Measurements from ENCODE around the gene KCTD3. TPM values are rescaled to one million over a fixed set of nuclear protein-coding genes. Genes with fewer than 3 reads are reported as not detected.

KCTD3 gene
- 28.3 and 31.1 TPM in 2 replicates for total RNA-seq
- 19.1 and 20.0 TPM in 2 replicates for polyA plus RNA-seq
- polyA plus RNA-seq (2011; cell fraction: cytosol; rRNA removed) = 23.6 and 28.3 TPM in 2 replicates
- polyA plus RNA-seq (2011; cell fraction: nucleus; rRNA removed) = 66.1 and 69.2 TPM in 2 replicates
- polyA plus RNA-seq (2012) = 16.3 and 21.5 TPM in 2 replicates
- 54.4 and 77.6 TPM in 2 replicates for polyA minus RNA-seq
- polyA minus RNA-seq (2011; cell fraction: cytosol; rRNA and poly(A)+ RNA removed) = 51.9 TPM
- 45.5 and 64.6 TPM in 2 replicates for polyA minus RNA-seq (2011; cell fraction: nucleus; rRNA and poly(A)+ RNA removed)
- Bru-seq, nascent RNA = percentile 86 among the genes with signal in this experiment
- percentile 77 among the genes with signal in this experiment for BruChase-seq, experiment 1, labeled RNA remaining after a 6-hour chase
- BruChase-seq, experiment 2, labeled RNA remaining after a 2-hour chase = percentile 78 among the genes with signal in this experiment
- long read RNA-seq, transcript KCTD3-201 (18 exons, 3,931 nt) = major isoform, 51 of 67 reads
- long read RNA-seq, partial matches to known transcripts = 5 of 67 reads
- long read RNA-seq, other reads (novel, unspliced or antisense) = 10 of 67 reads

- ChIA-PET CTCF (interaction anchor here (1.4 kb wide), 1 partner anchor 43 kb away, joined by 3 read pairs; no protein-coding TSS in a partner anchor), POLR2A (interaction anchor here (1.0 kb wide), 1 partner anchor 664 kb away, joined by 4 read pairs; no protein-coding TSS in a partner anchor)
- Histone ChIP-seq H3K9ac (replicated peaks; ENCODE audit: extremely low read depth, insufficient read depth, low read length) (peak within 1 kb of the TSS; percentile 94), H3K27ac (ENCODE audit: insufficient read depth, low read depth, low read length) (peak within 1 kb of the TSS; percentile 91), H2AFZ (ENCODE audit: low read depth, low read length) (peak within 1 kb of the TSS; percentile 89), H3K4me2 (ENCODE audit: insufficient read depth, low read length) (peak within 1 kb of the TSS; percentile 99), H3K9me1 (replicated peaks; ENCODE audit: control insufficient read depth, extremely low read depth, insufficient read depth, low read length) (no peaks in the 10 kb centered on the region), H3K27me3 (ENCODE audit: control insufficient read depth in 2 of 2, insufficient read depth in 2 of 2, low read length in 2 of 2) (no peaks in the 10 kb centered on the region), H3K36me3 (ENCODE audit: control insufficient read depth in 2 of 2, extremely low read depth in 1 of 2, insufficient read depth in 2 of 2, low read length in 2 of 2) (no peaks in the 10 kb centered on the region), H3K9me3 (replicated peaks; ENCODE audit: control insufficient read depth, insufficient read depth, low read length) (no peaks in the 10 kb centered on the region), H3K4me3 (replicated peaks in 1 of 3; ENCODE audit: insufficient read depth in 1 of 3, low read depth in 1 of 3, low read length in 3 of 3) (peak within 1 kb of the TSS; percentile 29 to 94 (median 85)), H3K79me2 (ENCODE audit: control insufficient read depth, insufficient read depth, low read length) (peaks cover 42% of the 10 kb centered on the region), H4K20me1 (replicated peaks; ENCODE audit: control insufficient read depth, extremely low read depth, insufficient read depth, low read length) (no peaks in the 10 kb centered on the region), H3K4me1 (ENCODE audit: control insufficient read depth, extremely low read depth, insufficient read depth, low read length) (peaks cover 20% of the 10 kb centered on the region)
- DNase-seq (ENCODE audit: low read depth, low spot score) (peak; percentile 74), FAIRE-seq (peak; percentile 81)
- TF ChIP-seq, protein P1, sequence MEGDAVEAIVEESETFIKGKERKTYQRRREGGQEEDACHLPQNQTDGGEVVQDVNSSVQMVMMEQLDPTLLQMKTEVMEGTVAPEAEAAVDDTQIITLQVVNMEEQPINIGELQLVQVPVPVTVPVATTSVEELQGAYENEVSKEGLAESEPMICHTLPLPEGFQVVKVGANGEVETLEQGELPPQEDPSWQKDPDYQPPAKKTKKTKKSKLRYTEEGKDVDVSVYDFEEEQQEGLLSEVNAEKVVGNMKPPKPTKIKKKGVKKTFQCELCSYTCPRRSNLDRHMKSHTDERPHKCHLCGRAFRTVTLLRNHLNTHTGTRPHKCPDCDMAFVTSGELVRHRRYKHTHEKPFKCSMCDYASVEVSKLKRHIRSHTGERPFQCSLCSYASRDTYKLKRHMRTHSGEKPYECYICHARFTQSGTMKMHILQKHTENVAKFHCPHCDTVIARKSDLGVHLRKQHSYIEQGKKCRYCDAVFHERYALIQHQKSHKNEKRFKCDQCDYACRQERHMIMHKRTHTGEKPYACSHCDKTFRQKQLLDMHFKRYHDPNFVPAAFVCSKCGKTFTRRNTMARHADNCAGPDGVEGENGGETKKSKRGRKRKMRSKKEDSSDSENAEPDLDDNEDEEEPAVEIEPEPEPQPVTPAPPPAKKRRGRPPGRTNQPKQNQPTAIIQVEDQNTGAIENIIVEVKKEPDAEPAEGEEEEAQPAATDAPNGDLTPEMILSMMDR (IDR thresholded peaks at IDR 0.05; ENCODE audit: extremely low read depth in 1 of 2, insufficient read depth in 1 of 2, low read depth in 1 of 2, low read length in 2 of 2) = no peak
- no peak for TF ChIP-seq EZH2 (IDR thresholded peaks at IDR 0.05; ENCODE audit: borderline replicate concordance, low read depth, low read length, severe bottlenecking)
- TF ChIP-seq POLR2A (IDR thresholded peaks at IDR 0.05; ENCODE audit: low read depth, low read length) = peak; percentile 63
- peak; percentile 30 for TF ChIP-seq MYC (IDR thresholded peaks at IDR 0.05; ENCODE audit: low read depth, low read length)
- no peak for TF ChIP-seq FOS (IDR thresholded peaks at IDR 0.05; ENCODE audit: borderline replicate concordance, insufficient read depth, low read length)
- peak; percentile 51 for TF ChIP-seq POLR2AphosphoS5 (IDR thresholded peaks at IDR 0.05; ENCODE audit: insufficient read depth, low read depth, low read length)
- no peak for TF ChIP-seq GATA2 (IDR thresholded peaks at IDR 0.05; ENCODE audit: insufficient read depth, insufficient read length, low read depth, low read length)
- no peak for TF ChIP-seq JUN (IDR thresholded peaks at IDR 0.05; ENCODE audit: borderline replicate concordance, insufficient read depth, insufficient read length, low read depth)
- TF ChIP-seq, protein P2, sequence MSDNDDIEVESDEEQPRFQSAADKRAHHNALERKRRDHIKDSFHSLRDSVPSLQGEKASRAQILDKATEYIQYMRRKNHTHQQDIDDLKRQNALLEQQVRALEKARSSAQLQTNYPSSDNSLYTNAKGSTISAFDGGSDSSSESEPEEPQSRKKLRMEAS (IDR thresholded peaks at IDR 0.05; ENCODE audit: insufficient read depth, insufficient read length) = no peak
- dilution Hi-C loops (cut with MboI; ENCODE audit: extremely low pct_ligation_motif_present, low sequenced_read_pairs) = no loop called here
- TSS peak; percentile 76 for BruUV-seq (replicated peaks)
- intact Hi-C loops (cut with micrococcal nuclease) = loop anchor here (5.0 kb wide), 2 partner anchors 285 to 1580 kb away; partner anchors contain the start of gene PROX1
Measured at GRCh38 chr1:215566556-215567490, at the start of gene KCTD3. KCTD3 (plus strand) TSS chr1:215567304; CDS start chr1:215567686, 382 bp downstream.
